Neural cell (in vitro differentiated cells): ENCODE measurements around the gene DNAJC16. TPM values are rescaled to one million over a fixed set of nuclear protein-coding genes. Genes with fewer than 3 reads are reported as not detected.

ENCODE experiments used
- H2AFZ ChIP-seq: fragments of 200-600, 300-800 bp; sonication (generic), shearing (Covaris generic); 2 replicates; pipeline ENCODE4 v1.6.0; 2014; ENCODE audit warnings: low read depth, mild to moderate bottlenecking, antibody characterized with exemption, low read length, moderate library complexity
- H3F3A ChIP-seq: fragments of 200-600 bp; shearing (Covaris generic); 2 replicates; pipeline ENCODE4 v1.6.1; 2016; ENCODE audit warnings: mild to moderate bottlenecking, moderate library complexity, mixed read lengths, antibody characterized with exemption, low read length; ENCODE audit not compliant: insufficient read depth, poor library complexity, severe bottlenecking
- H3K27ac ChIP-seq: fragments of 200-600, 300-800 bp; sonication (generic), shearing (Covaris generic); 2 replicates; pipeline ENCODE4 v1.5.1; 2014; ENCODE audit warnings: mild to moderate bottlenecking, low read length, moderate library complexity
- H3K27me3 ChIP-seq: fragments of 300-800, 200-600 bp; sonication (generic), shearing (Covaris generic); 2 replicates; pipeline ENCODE4 v1.6.0; 2014; ENCODE audit warnings: mild to moderate bottlenecking, low read depth, low read length, moderate library complexity; ENCODE audit not compliant: insufficient read depth
- H3K36me3 ChIP-seq: fragments of 300-800, 200-600 bp; sonication (generic), shearing (Covaris generic); 2 replicates; pipeline ENCODE4 v1.5.1; 2014; ENCODE audit warnings: mild to moderate bottlenecking, antibody characterized with exemption, low read length, moderate library complexity; ENCODE audit not compliant: insufficient read depth
- H3K4me2 ChIP-seq: fragments of 300-800, 200-600 bp; sonication (generic), shearing (Covaris generic); 2 replicates; pipeline ENCODE4 v1.6.0; 2014; ENCODE audit warnings: mild to moderate bottlenecking, low read length
- H3K4me3 ChIP-seq: fragments of 300-800, 200-600 bp; sonication (generic), shearing (Covaris generic); 2 replicates; pipeline ENCODE4 v1.5.1; 2014; ENCODE audit warnings: mild to moderate bottlenecking, low read length, moderate library complexity
- H3K79me2 ChIP-seq: fragments of 200-600 bp; shearing (Covaris generic); replicated peaks from 2 replicates; pipeline ENCODE4 v1.6.0; 2014; ENCODE audit warnings: mild to moderate bottlenecking, low read length, moderate library complexity; ENCODE audit not compliant: insufficient read depth
- H3K9ac ChIP-seq: fragments of 300-800, 200-600 bp; sonication (generic), shearing (Covaris generic); 2 replicates; pipeline ENCODE4 v1.6.1; 2016; ENCODE audit warnings: mild to moderate bottlenecking, low read length, mixed read lengths
- H3K9me2 ChIP-seq: fragments of 200-600 bp; shearing (Covaris generic); 2 replicates; pipeline ENCODE4 v1.6.1; 2016; ENCODE audit warnings: mild to moderate bottlenecking, low read length, mixed read lengths; ENCODE audit not compliant: insufficient read depth
- H3K9me3 ChIP-seq: fragments of 200-600, 300-800 bp; sonication (generic), shearing (Covaris generic); 2 replicates; pipeline ENCODE4 v1.6.1; 2016; ENCODE audit warnings: mild to moderate bottlenecking, mixed run types, low read length, moderate library complexity, mixed read lengths
- H4K20me1 ChIP-seq: fragments of 200-600 bp; shearing (Covaris generic); 2 replicates; pipeline ENCODE4 v1.6.1; 2016; ENCODE audit warnings: mild to moderate bottlenecking, mixed run types; ENCODE audit not compliant: insufficient read depth
- MXI1 ChIP-seq: fragments of 450-650 bp; conservative IDR thresholded peaks from 2 replicates; pipeline ENCODE4 v1.6.1; 2014; ENCODE audit warnings: antibody characterized with exemption, mild to moderate bottlenecking; ENCODE audit not compliant: poor library complexity, severe bottlenecking
- POLR2AphosphoS5 ChIP-seq: IDR thresholded peaks from 2 replicates; pipeline ENCODE4 v1.6.1; 2012
- RAD21 ChIP-seq: fragments of 450-650 bp; conservative IDR thresholded peaks from 2 replicates; pipeline ENCODE4 v1.6.1; 2014; ENCODE audit warnings: antibody characterized with exemption, mild to moderate bottlenecking, moderate library complexity
- SMC3 ChIP-seq: fragments of 450-650 bp; conservative IDR thresholded peaks from 2 replicates; pipeline ENCODE4 v1.6.1; 2014; ENCODE audit warnings: antibody characterized with exemption, mild to moderate bottlenecking, moderate library complexity; ENCODE audit not compliant: poor library complexity
- TAF1 ChIP-seq: IDR thresholded peaks from 2 replicates; pipeline ENCODE4 v1.6.1; 2012; ENCODE audit warnings: low read depth
- polyA plus RNA-seq: library from polyadenylated mRNA; depleted of rRNA; stranded (reverse); fragments of >200 nt; gene quantifications from 2 replicates; pipeline ENCODE4 v1.2.3, GENCODE V29; 2014
- TF ChIP-seq, protein P1 (sequence below): IDR thresholded peaks from 2 replicates; pipeline ENCODE4 v1.6.1; 2012; ENCODE audit warnings: borderline replicate concordance

The DNAJC16 gene
- polyA plus RNA-seq, 1 donor from 2014 or later: 10.9 TPM

DNA sequence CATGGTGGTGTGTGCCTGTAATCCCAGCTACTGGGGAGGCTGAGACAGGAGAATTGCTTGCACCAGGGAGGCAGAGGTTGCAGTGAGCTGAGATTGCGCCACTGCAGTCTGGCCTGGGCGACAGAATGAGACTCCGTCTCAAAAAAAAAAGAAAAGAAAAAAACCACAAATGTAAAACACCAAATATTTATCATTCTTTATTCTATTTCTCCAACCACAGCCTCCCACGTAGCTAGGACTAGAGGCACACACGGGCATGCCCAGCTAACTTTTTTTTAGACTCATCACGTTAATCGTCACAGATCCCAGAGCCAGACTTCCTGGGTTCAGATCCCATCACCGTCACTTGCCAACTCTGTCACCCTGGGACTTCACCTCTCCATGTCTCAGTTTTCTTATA, 13.5 kb downstream of the DNAJC16 start:
- Histone ChIP-seq H3K36me3 (peaks cover 8% of the 10 kb centered on the region), H3K79me2 (no peaks in the 10 kb centered on the region), H3F3A (no peaks in the 10 kb centered on the region), H3K27me3 (no peaks in the 10 kb centered on the region), H3K9me2 (no peaks in the 10 kb centered on the region), H3K4me3 (no peak overlapping the region), H2AFZ (no peak overlapping the region), H3K9ac (no peak overlapping the region), H4K20me1 (no peaks in the 10 kb centered on the region), H3K27ac (no peak overlapping the region), H3K9me3 (no peaks in the 10 kb centered on the region), H3K4me2 (no peak overlapping the region)
- TF ChIP-seq RAD21: no peak
- TF ChIP-seq MXI1: no peak
- no peak for TF ChIP-seq POLR2AphosphoS5
- TF ChIP-seq, protein P1, sequence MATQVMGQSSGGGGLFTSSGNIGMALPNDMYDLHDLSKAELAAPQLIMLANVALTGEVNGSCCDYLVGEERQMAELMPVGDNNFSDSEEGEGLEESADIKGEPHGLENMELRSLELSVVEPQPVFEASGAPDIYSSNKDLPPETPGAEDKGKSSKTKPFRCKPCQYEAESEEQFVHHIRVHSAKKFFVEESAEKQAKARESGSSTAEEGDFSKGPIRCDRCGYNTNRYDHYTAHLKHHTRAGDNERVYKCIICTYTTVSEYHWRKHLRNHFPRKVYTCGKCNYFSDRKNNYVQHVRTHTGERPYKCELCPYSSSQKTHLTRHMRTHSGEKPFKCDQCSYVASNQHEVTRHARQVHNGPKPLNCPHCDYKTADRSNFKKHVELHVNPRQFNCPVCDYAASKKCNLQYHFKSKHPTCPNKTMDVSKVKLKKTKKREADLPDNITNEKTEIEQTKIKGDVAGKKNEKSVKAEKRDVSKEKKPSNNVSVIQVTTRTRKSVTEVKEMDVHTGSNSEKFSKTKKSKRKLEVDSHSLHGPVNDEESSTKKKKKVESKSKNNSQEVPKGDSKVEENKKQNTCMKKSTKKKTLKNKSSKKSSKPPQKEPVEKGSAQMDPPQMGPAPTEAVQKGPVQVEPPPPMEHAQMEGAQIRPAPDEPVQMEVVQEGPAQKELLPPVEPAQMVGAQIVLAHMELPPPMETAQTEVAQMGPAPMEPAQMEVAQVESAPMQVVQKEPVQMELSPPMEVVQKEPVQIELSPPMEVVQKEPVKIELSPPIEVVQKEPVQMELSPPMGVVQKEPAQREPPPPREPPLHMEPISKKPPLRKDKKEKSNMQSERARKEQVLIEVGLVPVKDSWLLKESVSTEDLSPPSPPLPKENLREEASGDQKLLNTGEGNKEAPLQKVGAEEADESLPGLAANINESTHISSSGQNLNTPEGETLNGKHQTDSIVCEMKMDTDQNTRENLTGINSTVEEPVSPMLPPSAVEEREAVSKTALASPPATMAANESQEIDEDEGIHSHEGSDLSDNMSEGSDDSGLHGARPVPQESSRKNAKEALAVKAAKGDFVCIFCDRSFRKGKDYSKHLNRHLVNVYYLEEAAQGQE: no peak

DNA sequence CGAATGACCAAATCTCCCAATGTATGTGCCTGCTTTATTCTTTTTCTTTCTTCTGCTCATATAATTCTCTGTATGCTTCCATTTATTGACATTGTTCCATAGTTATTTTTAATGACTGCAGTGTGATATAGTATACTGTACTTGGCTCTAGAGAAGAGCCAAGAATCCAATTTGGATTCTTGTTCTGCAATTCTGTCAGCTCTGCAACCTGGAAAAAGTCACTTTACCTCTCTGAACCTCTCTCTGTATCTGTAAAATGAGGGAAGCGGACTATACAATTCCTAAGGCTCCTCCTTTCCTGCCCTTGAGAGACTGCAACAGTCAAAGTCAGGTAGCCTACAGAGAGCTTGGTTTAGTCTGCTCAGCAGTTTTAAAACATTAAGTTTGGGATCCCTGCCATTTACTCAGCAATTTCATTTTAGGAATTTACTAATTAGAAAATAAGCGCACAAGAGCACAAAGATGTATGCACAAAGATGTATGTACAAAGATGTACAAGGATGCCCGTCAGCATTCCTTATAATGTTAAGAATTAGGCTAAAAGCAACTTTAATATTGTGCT, 14.7 kb downstream of the DNAJC16 start:
- peaks cover 10% of the 10 kb centered on the region for H3K36me3 ChIP-seq
- H3K9ac ChIP-seq: no peak overlapping the region
- H3K9me2 ChIP-seq: no peaks in the 10 kb centered on the region
- no peaks in the 10 kb centered on the region for H3K79me2 ChIP-seq
- no peak overlapping the region for H3K4me2 ChIP-seq
- no peak overlapping the region for H2AFZ ChIP-seq
- no peak overlapping the region for H3K27ac ChIP-seq
- no peaks in the 10 kb centered on the region for H4K20me1 ChIP-seq
- H3K4me3 ChIP-seq: no peak overlapping the region
- no peaks in the 10 kb centered on the region for H3K27me3 ChIP-seq
- H3K9me3 ChIP-seq: no peaks in the 10 kb centered on the region
- no peaks in the 10 kb centered on the region for H3F3A ChIP-seq
- TF ChIP-seq SMC3 (no peak), TAF1 (no peak), RAD21 (no peak)
- TF ChIP-seq, protein P1: no peak
